NCI-H1694 treated with DMSO at 0.1 percent for 48 hours (cell line): ENCODE measurements around the gene TSR3.

Source experiments
- DNase-seq: peaks from one replicate; lab custom pipeline; 2025; lab: John Stamatoyannopoulos, UW

Gene TSR3

GRCh38 chr16:1377406-1378010 lies 25.8 kb upstream of the TSR3 start:
- no peak for DNase-seq

- no peak for DNase-seq
Measured at GRCh38 chr16:1375741-1376410, 24.2 kb upstream of the TSR3 start.

- no peak for DNase-seq
Measured at GRCh38 chr16:1375298-1375640, 23.6 kb upstream of the TSR3 start.

GRCh38 chr16:1374418-1375297 lies 23.0 kb upstream of the TSR3 start:
- no peak for DNase-seq

- DNase-seq: no peak
Measured at GRCh38 chr16:1372292-1372950, 20.7 kb upstream of the TSR3 start.

- DNase-seq: no peak
Measured at GRCh38 chr16:1371054-1371978, 19.6 kb upstream of the TSR3 start.

- DNase-seq: no peak
Measured at GRCh38 chr16:1367486-1368174, 16.0 kb upstream of the TSR3 start.

- DNase-seq: no peak
Measured at GRCh38 chr16:1366712-1367299, 15.1 kb upstream of the TSR3 start.

GRCh38 chr16:1366060-1366711 lies 14.5 kb upstream of the TSR3 start:
- no peak for DNase-seq

- no peak for DNase-seq
Measured at GRCh38 chr16:1364510-1364909, 12.8 kb upstream of the TSR3 start.

- DNase-seq: peak; percentile 4
Measured at GRCh38 chr16:1363501-1364041, 11.9 kb upstream of the TSR3 start.

- no peak for DNase-seq
Measured at GRCh38 chr16:1362807-1363206, 11.1 kb upstream of the TSR3 start.

GRCh38 chr16:1361685-1362360 lies 10.1 kb upstream of the TSR3 start:
- no peak for DNase-seq

- no peak for DNase-seq
Measured at GRCh38 chr16:1357906-1358566, 6.4 kb upstream of the TSR3 start.

- no peak for DNase-seq
Measured at GRCh38 chr16:1356061-1356900, 4.6 kb upstream of the TSR3 start.

GRCh38 chr16:1355591-1355990 lies 3.9 kb upstream of the TSR3 start:
- DNase-seq: no peak

- no peak for DNase-seq
Measured at GRCh38 chr16:1354815-1355540, 3.3 kb upstream of the TSR3 start.
